Muscle layer of colon (tissue), 2 donors: Measurements from ENCODE around the gene CLDN4.
"Not testable (repeated sequence)": the region's sequence is repeated elsewhere in the genome, so short reads cannot be mapped to it uniquely, and the experiment has no call there.

Experiments
- H3K27ac ChIP-seq: one replicate; pipeline ENCODE4 v1.7.0; 2013; ENCODE audit warnings: low read depth, mild to moderate bottlenecking, low read length, moderate library complexity
- H3K27me3 ChIP-seq, 2 donors: one replicate each; pipeline ENCODE4 v1.7.0; 2013; ENCODE audit warnings: low read length in 2 of 2, mild to moderate bottlenecking in 2 of 2; ENCODE audit not compliant: insufficient read depth in 2 of 2, control insufficient read depth in 1 of 2
- H3K36me3 ChIP-seq: one replicate; pipeline ENCODE4 v1.7.0; 2013; ENCODE audit warnings: mild to moderate bottlenecking, low read length; ENCODE audit not compliant: insufficient read depth
- H3K4me1 ChIP-seq: one replicate; pipeline ENCODE4 v1.7.0; 2013; ENCODE audit warnings: mild to moderate bottlenecking, low read length; ENCODE audit not compliant: insufficient read depth
- H3K4me3 ChIP-seq, 2 donors: one replicate each; pipeline ENCODE4 v1.7.0; 2013; ENCODE audit warnings: low read length in 2 of 2, low read depth in 1 of 2, mild to moderate bottlenecking in 1 of 2, moderate library complexity in 1 of 2
- H3K9ac ChIP-seq: one replicate; pipeline ENCODE4 v1.7.0; 2013; ENCODE audit warnings: low read length
- H3K9me3 ChIP-seq: one replicate; pipeline ENCODE4 v1.7.0; 2013; ENCODE audit warnings: mild to moderate bottlenecking, low read length
- donor health status: abdominal sarcoma.
- donor health status: Adenocarcinoma of cecum.

The CLDN4 gene

DNA sequence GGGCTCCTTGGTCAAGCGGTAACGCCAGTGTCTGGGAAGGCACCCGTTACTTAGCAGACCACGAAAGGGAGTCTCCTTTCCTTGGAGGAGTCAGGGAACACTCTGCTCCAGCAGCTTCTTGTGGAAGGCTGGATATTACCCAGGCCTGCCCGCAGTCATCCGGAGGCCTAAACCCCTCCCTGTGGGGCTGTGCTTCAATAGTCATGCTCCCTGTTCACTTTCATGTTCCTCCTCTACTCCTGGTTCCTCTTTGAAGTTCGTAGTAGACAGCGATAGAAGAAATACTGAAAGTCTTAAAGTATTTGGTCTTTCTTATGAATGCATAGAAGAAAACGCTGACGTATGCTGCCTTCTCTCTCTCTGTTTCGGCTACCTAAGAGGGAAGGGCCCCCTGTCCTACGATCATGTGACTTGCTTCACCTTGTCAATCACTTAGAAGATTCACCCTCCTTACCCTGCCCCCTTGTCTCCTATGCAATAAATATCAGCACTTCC, 15.0 kb downstream of the CLDN4 start:
- H3K4me1 ChIP-seq: peaks cover 26% of the 10 kb centered on the region
- not testable (repeated sequence) for H3K9ac ChIP-seq, H3K9me3 ChIP-seq, H3K27me3 ChIP-seq, H3K27ac ChIP-seq, H3K4me3 ChIP-seq, H3K36me3 ChIP-seq

DNA sequence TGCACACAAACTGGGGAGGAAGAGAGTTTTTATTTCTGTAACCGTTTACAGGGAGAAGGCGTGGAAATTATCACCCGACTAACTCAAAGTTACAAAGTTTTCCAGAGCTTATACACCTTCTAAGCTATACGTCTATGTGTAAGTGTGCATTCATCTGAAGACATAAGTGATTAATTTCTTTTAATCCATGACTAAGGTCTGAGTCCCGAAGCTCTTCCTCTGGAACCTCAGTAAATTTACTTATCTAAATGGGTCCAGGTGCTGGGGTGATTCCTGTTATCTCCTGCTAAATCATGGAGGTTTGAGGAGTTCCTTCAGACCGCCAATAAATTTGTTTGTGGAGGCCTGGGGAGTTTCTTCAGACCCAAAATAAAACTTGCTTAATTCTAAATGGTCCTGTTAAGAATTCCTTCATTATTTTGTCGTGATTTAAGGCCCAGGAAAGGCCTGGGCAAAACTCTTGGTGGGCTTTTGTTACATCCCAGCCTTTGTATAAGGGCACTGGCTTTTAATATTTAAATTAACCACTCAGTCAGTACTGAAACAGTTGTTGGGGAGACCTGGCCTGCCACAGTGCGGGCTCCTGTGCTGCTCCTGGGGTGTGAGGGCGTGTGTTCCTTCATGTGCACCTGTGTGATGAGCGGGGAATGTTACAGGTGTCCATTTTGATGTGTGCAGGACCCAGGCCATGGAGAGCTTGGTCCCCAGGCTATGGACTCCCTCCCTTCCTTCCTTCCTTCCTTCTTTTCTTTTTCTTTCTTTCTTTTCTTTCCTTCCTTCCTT, 17.3 kb downstream of the CLDN4 start:
- Histone ChIP-seq H3K9ac (no peak overlapping the region), H3K27me3 (no peaks in the 10 kb centered on the region), H3K4me3 (no peak overlapping the region), H3K4me1 (peaks cover 30% of the 10 kb centered on the region), H3K27ac (no peak overlapping the region), H3K9me3 (no peaks in the 10 kb centered on the region), H3K36me3 (no peaks in the 10 kb centered on the region)

DNA sequence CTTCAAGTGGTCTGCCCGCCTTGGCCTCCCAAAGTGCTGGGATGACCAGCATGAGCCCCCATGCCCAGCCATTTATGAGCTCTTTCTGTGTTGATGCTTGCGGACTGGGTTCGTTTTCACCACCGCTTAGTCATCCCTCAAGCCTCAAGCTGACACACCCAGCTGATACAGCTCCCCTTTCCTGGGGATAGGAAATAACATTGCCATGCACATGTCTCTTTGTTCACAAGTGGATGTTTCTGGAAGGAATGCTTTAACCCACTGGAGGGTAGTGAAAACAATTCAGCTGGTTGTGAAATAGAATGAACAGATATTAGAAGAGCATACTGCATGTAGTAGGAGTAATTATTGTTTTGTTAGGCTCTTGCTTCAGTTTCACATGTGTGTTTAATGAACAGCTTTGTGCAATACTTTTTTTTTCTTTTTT, 20.0 kb downstream of the CLDN4 start:
- Histone ChIP-seq H3K9ac (no peak overlapping the region), H3K27me3 (peaks cover 0 to 2% of the 10 kb centered on the region in 2 donors), H3K36me3 (no peaks in the 10 kb centered on the region), H3K9me3 (no peaks in the 10 kb centered on the region), H3K4me3 (no peak overlapping the region), H3K27ac (peak overlapping the region; percentile 64), H3K4me1 (peaks cover 23% of the 10 kb centered on the region)

DNA sequence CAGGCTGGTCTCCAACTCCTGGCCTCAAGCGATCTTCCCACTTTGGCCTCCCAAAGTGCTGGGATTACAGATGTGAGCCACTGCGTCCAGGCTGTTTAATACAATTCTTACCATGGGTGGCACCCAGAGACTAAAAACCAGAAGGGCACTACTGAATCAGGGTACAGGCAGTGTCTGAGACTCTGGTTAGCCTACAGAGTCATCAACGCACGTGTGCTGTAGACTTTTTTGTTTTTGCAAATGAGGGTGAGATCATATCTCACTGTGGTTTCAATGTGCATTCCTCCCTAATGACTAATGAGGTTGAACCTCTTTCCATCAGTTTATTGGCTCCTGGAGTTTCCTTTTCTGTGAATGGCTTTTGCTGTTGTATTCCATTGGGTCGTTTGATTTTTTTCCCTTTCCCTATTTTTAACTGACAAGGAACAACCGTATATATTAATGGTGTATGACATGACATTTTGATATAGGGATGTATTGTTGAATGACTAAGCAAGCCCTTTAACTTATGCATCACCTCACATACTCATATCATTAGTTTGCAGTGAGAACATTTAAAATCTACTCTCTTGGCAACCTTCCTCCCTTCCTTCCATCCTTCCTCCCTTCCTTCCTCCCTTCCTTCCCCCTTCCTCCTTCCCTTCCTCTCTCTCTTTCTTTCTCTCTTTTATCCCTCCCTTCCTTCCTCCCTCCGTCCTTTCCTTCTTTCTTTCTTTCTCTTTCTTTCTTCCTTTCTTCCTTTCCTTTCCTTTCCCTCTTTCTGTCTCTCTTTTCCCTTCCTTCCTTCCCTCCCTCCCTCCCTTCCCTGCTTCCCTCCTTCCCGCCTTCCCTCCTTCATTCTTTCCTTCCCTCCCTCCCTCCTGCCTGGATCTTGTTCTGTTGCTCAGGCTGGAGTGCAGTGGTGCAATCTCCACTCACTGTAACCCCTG, 20.9 kb downstream of the CLDN4 start:
- Histone ChIP-seq H3K9me3 (no peaks in the 10 kb centered on the region), H3K4me1 (peaks cover 20% of the 10 kb centered on the region), H3K27ac (no peak overlapping the region), H3K36me3 (no peaks in the 10 kb centered on the region), H3K27me3 (peaks cover 0 to 4% of the 10 kb centered on the region in 2 donors), H3K9ac (no peak overlapping the region), H3K4me3 (no peak overlapping the region)

DNA sequence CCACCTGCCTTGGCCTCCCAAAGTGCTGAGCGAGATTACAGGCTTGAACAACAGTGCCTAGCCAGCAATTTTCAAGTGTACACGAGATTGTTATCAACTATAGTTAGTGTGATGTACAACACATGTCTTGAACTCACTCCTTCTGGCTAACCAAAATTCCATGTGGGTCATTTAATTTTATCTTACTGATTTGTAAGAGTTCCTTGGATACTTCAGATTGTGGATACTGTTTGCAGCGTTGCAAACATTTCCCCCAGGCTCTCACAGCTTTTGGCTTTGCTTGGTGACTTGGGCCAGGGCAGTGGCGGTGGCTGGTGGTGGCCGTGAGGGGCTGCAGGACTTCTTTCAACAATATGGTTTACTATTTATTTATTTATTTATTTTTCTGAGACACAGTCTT, 21.7 kb downstream of the CLDN4 start:
- no peaks in the 10 kb centered on the region for H3K9me3 ChIP-seq
- H3K27ac ChIP-seq: no peak overlapping the region
- H3K9ac ChIP-seq: no peak overlapping the region
- no peaks in the 10 kb centered on the region for H3K36me3 ChIP-seq
- peaks cover 20% of the 10 kb centered on the region for H3K4me1 ChIP-seq
- no peak overlapping the region for H3K4me3 ChIP-seq
- H3K27me3 ChIP-seq: peaks cover 0 to 4% of the 10 kb centered on the region in 2 donors

DNA sequence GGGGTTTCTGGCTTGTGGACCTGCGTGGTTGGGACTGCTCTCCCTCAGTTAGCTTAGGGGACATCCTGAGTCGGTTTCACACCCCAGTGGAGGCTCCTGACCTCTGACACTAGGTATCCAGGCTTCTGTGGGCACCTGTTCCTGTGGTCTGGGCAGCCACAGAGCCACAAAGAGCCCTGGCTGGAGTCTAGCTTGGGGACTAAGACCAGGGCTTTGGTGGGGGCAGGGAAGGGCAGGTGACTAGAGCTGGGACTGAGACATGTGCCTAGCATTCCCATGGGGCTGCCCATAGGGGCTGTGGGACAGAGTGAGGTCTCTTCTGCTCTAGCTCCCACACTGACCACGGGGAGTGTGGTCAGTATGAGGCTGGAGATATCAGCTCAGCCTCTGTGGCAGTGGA, 26.1 kb downstream of the CLDN4 start:
- Histone ChIP-seq H3K9me3 (no peaks in the 10 kb centered on the region), H3K4me1 (no peaks in the 10 kb centered on the region), H3K4me3 (no peak overlapping the region), H3K36me3 (no peaks in the 10 kb centered on the region), H3K9ac (no peak overlapping the region), H3K27ac (no peak overlapping the region), H3K27me3 (peaks cover 0 to 4% of the 10 kb centered on the region in 2 donors)

DNA sequence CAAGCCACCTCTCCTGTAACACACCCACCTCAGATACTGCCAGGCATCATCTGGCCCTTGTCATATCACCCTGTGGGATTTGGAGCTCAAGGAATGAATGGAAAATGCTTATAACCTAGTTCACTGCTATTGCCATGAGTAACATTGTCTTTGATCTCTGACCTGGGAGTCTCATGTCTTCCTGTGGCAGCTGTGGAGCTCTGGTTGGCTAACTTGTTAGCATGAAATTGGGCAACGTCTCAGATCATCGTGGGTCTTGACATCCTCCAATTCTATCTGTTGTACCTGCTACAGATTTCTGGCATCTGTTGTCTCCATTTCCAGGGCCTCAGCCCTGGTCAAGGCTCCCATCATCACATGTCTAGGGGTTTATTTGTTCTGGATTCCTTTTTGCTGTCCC, 28.0 kb downstream of the CLDN4 start:
- Histone ChIP-seq H3K36me3 (no peaks in the 10 kb centered on the region), H3K4me3 (no peak overlapping the region), H3K27me3 (peaks cover 0 to 4% of the 10 kb centered on the region in 2 donors), H3K9me3 (no peaks in the 10 kb centered on the region), H3K9ac (no peak overlapping the region), H3K27ac (no peak overlapping the region), H3K4me1 (no peaks in the 10 kb centered on the region)

DNA sequence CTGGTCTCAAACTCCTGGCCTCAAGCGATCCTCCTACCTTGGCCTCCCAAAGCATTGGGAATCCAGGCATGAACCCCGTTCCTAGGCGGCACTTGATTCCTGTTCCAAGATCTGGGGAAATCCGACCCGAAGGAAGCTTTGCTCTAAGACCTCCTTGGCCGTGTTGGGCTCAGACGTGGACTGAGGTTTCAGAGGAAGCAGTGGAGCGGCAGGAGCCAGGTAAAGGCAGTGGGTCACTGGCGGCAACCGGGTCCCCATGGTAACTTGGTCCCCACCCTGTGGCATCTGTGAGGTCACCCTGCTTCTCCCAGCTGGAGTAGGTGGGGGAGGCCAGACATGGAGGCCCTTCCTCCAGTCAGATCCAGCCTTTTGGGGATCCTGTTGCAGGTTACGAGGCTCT, 30.1 kb downstream of the CLDN4 start, which contains the start of gene TMEM270:
TMEM270 (plus strand) TSS at position 301 of the 400 bp plus-strand sequence; CDS start at position 337, 36 bp downstream.
- H3K9me3 ChIP-seq: no peaks in the 10 kb centered on the region

DNA sequence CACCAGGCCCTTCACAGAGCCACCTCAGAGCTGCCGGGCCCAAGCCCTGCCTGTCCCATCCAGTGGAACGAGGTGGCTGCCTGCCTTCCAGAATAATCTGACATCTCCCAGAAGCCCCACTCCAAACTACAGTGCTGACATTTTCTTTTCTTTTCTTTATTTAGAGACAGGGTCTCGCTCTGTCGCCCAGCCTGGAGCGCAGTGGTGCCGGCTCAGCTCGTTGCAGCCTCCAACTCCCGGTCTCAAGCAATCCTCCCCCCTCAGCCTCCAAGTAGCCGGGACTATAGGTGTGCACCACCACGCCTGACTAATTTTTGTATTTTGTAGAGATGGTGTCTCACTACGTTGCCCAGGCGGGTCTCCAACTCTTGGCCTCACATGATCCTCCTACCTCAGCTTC, 30.5 kb downstream of the CLDN4 start:
- no peaks in the 10 kb centered on the region for H3K4me1 ChIP-seq
- no peaks in the 10 kb centered on the region for H3K36me3 ChIP-seq
- H3K9ac ChIP-seq: no peak overlapping the region
- no peak overlapping the region for H3K27ac ChIP-seq
- no peak overlapping the region for H3K4me3 ChIP-seq
- H3K27me3 ChIP-seq: no peaks in the 10 kb centered on the region
- H3K9me3 ChIP-seq: no peaks in the 10 kb centered on the region

More for the DNA sequence above, 30.1 kb downstream of the CLDN4 start, which contains the start of gene TMEM270:
- H3K4me1 ChIP-seq: no peaks in the 10 kb centered on the region
- H3K36me3 ChIP-seq: no peaks in the 10 kb centered on the region
- no peak within 1 kb of the TSS for H3K9ac ChIP-seq
- H3K27me3 ChIP-seq: peaks cover 0 to 1% of the 10 kb centered on the region in 2 donors
- no peak within 1 kb of the TSS for H3K27ac ChIP-seq
- no peak within 1 kb of the TSS for H3K4me3 ChIP-seq

DNA sequence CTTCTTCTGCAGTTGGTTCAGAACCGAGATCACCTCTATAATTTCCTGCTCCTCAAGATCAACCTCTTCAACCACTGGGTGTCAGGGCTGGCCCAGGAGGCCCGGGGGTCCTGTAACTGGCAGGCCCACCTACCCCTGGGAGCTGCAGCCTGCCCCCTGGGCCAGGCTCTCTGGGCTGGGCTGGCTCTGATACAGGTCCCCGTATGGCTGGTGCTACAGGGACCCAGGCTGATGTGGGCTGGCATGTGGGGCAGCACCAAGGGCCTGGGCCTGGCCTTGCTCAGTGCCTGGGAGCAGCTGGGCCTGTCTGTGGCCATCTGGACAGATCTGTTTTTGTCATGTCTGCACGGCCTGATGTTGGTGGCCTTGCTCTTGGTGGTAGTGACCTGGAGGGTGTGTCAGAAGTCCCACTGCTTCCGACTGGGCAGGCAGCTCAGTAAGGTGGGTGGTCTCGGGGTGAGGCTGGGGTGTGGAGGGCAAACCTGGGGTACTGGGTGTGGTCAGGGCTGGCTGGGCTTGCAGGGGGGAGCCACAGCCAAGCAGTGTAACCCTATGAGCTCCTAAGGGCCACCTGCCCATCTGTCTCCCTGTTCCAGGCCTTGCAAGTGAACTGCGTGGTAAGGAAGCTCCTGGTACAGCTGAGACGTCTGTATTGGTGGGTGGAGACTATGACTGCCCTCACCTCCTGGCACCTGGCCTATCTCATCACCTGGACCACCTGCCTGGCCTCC, 34.4 kb downstream of the CLDN4 start:
- no peaks in the 10 kb centered on the region for H3K36me3 ChIP-seq
- H3K9me3 ChIP-seq: no peaks in the 10 kb centered on the region
- H3K27me3 ChIP-seq: no peaks in the 10 kb centered on the region
- H3K27ac ChIP-seq: no peak overlapping the region
- no peak overlapping the region for H3K4me3 ChIP-seq
- peaks cover 13% of the 10 kb centered on the region for H3K4me1 ChIP-seq
- H3K9ac ChIP-seq: no peak overlapping the region
